GM18951 (cell line): ENCODE results near the gene NEAT1.
"Not testable (repeated sequence)": the region's sequence is repeated elsewhere in the genome, so short reads cannot be mapped to it uniquely, and the experiment has no call there.

ENCODE experiments used
- POLR2A ChIP-seq: IDR thresholded peaks from 4 replicates; pipeline ENCODE4 v1.6.1; 2011; ENCODE audit warnings: mild to moderate bottlenecking; ENCODE audit not compliant: insufficient read length, insufficient read depth; ENCODE audit errors: extremely low read depth
- in situ Hi-C: fragments of 300-500 bp; cut with MboI; formaldehyde crosslinking; loops from one replicate; pipeline ENCODE4 v1.12.0; 2022; ENCODE audit warnings: low sequenced_read_pairs, mixed read lengths, inconsistent platforms; ENCODE audit not compliant: unreplicated experiment

Gene NEAT1

DNA sequence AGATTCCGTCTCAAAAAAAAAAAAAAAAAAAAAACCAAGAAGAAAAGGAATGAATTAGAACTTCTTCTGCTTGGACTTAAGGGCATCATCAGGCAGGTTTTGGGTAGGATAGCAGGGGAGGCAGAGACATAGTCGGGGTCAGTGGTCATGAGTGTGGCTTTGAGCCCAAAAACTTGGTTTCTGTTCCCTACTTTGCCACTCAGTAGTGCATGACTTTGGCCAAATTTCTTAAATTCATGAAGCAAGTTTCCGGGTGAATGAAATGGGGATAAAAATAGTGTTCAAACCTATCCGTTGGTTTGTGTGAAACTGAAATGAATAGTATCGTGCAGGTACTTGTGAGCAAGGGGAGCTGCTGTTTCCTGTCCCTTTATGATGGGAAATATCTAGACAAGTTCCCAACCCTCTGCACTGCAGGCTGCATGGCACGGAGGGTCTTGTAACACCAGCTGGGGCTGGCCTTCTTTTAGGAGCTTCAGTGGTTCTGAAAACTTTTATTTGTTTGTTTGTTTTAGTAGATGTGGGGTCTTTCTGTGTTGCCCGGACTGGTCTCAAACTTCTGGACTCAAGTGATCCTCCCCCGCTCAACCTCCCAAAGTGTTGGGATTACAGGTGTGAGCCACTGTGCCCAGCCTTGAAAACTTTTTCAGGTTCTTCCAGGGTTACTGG lies 18.4 kb downstream of the NEAT1 start:
- in situ Hi-C loops: no loop called here
- TF ChIP-seq POLR2A: no peak

DNA sequence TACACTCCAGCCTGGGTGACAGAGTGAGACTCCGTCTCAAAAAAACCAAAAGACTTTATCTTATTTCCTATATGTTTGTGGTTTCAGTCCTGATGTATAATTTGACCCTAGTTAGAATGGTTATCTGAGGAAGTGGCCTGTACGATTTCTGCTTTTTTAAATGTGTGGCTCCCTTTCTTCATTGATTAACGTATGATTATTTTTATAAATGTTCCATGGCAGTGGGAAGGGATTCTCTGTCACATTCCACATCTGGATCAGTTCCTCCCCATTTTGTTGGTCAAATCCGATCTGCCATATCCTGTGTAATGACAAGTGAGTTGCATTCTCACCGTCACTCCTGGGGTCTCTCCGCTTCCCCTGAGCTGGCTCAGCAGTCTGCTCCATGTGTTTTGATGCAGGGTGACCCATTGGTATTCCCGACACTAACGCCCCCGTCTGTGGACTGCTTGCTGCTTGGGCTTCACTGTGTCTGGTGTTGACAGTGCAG lies 20.3 kb downstream of the NEAT1 start:
- in situ Hi-C loops: no loop called here
- TF ChIP-seq POLR2A: peak; percentile 19

GRCh38 chr11:65444314-65445051 lies 21.9 kb downstream of the NEAT1 start:
- in situ Hi-C loops: no loop called here
- TF ChIP-seq POLR2A: no peak

DNA sequence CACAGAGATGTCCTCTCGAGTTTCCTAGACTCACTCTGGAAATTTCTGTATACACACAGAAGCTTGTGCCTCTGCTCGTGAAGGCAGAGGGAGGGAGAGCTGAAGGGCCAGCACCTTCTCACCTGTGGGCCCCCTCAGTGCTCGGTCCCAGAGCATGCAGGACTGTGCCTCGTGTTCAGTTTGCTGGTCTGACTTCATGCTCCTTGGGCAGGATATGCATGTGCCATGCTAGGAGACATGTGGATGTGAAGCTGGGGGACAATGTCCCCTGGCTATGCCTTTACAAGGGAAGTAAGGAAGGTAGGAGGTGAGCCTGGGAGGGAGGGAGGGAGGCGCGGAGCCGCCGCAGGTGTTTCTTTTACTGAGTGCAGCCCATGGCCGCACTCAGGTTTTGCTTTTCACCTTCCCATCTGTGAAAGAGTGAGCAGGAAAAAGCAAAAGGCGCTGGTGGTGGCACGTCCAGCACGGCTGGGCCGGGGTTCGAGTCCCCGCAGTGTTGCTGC lies 22.6 kb downstream of the NEAT1 start:
- TF ChIP-seq POLR2A: peak; percentile 14
- in situ Hi-C loops: no loop called here

DNA sequence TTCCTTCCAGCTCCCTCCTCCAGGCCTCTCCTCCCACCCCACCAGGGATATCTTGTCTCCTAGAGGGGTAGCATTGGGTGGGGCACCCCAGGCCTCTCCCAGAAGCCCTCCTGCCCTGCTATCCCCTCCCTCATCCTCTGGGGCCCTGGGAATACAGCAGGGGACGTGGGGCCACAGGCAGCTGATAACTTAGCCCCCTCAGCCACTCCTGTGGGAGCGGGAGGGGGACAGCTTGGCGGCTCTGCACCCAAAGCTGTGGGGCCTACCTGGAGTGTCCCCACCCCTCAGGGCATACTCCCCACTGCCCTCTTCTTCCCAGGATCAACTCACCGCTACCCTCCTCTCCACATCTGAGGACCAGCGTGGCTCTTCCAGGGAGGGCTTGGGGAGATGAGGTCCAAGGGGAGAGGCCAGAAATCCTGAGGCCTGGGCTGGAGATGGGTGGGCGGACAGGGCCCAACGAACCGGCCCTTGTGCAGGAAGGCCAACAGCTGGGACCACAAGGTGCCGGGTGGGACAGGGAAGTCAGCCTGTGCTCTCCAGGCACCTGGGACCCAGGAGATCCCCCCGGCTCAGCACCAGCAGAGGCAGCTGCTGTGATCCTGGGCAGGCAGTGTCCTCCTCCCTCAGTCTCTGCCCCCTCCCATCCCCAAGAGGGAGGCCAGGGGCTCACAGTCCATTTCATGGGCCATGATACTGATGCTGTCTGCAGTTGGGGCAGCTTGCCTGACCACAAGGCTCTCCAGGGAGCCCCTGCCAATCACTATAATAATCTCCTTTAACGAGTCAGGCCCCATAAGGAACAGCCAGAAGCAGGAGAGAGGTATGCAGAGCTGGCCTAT lies 23.2 kb downstream of the NEAT1 start:
- TF ChIP-seq POLR2A: no peak
- in situ Hi-C loops: no loop called here

- no peak for TF ChIP-seq POLR2A
- in situ Hi-C loops: no loop called here
Observed at GRCh38 chr11:65446446-65447277, 24.1 kb downstream of the NEAT1 start.

GRCh38 chr11:65448074-65448417 lies 25.4 kb downstream of the NEAT1 start:
- no peak for TF ChIP-seq POLR2A
- in situ Hi-C loops: no loop called here

- in situ Hi-C loops: no loop called here
- TF ChIP-seq POLR2A: no peak
Observed at GRCh38 chr11:65448418-65449105, 26.0 kb downstream of the NEAT1 start.

DNA sequence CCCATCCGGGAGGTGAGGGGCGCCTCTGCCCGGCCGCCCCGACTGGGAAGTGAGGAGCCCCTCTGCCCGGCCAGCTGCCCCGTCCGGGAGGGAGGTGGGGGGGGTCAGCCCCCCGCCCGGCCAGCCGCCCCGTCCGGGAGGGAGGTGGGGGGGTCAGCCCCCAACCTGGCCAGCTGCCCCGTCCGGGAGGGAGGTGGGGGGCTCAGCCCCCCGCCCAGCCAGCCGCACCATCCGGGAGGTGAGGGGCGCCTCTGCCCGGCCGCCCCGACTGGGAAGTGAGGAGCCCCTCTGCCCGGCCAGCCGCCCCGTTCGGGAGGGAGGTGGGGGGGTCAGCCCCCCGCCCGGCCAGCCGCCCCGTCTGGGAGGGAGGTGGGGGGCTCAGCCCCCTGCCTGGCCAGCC lies 28.7 kb downstream of the NEAT1 start:
- in situ Hi-C loops: not testable (repeated sequence)

- in situ Hi-C loops: not testable (repeated sequence)
Observed at GRCh38 chr11:65452259-65452658, 29.7 kb downstream of the NEAT1 start.

DNA sequence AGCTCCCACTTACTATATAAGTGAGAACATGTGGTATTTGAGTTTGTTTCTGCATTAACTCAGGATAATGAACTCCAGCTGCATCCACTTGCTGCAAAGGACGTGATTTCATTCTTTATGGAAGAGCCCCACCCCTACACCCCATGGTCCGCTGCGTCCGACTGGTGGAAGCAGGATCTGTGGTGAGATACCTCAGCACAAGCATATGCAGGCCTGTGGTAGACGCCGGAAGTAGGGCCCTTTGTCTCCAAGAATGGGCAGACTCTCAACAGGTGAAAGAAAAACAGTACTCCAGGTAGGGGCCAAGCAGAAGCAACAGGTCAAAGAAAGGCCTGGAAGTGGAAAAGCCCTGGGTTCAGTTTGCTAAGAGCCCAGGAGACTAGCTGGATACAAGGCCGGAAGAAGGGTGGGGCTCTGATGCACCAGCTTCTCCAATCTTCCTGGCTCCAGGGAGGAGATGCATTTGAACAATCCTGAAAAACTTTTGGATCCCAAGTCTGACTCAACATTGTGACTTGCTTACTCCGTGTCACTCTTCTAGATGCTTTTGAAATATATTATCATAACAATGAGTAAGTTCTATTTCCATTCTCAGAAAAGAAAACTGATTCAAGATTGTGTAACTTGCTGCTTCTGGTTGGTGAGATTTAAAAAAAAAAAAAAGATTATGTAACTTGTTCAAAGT lies 30.4 kb downstream of the NEAT1 start:
- in situ Hi-C loops: no loop called here
- TF ChIP-seq POLR2A: no peak

DNA sequence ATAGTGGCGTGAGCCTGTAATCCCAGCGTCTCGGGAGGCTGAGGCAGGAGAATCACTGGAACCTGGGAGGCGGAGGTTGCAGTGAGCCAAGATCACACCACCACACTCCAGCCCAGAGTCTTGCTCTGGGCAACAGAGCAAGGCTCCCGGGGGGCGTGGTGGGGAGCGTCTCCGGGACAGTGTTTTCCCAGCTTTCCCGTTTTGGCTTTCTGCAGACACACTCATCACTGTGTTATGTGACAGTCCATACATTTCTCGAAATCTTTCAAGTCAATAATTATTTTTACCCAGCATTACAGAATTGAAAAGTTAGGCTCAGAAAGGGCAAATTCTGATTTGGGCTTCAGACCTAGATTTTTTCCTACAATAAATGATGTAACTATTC lies 31.7 kb downstream of the NEAT1 start:
- no peak for TF ChIP-seq POLR2A
- in situ Hi-C loops: no loop called here
